GM19043 (cell line): ENCODE measurements around the gene IMP3.
"Not testable (repeated sequence)": the region's sequence is repeated elsewhere in the genome, so short reads cannot be mapped to it uniquely, and the experiment has no call there.

Experiments
- ATAC-seq: cut with Tn5 transposase; IDR thresholded peaks from one replicate; pipeline ENCODE4 v1.9.1; 2021; ENCODE audit warnings: low read depth; ENCODE audit not compliant: unreplicated experiment

The IMP3 gene

DNA sequence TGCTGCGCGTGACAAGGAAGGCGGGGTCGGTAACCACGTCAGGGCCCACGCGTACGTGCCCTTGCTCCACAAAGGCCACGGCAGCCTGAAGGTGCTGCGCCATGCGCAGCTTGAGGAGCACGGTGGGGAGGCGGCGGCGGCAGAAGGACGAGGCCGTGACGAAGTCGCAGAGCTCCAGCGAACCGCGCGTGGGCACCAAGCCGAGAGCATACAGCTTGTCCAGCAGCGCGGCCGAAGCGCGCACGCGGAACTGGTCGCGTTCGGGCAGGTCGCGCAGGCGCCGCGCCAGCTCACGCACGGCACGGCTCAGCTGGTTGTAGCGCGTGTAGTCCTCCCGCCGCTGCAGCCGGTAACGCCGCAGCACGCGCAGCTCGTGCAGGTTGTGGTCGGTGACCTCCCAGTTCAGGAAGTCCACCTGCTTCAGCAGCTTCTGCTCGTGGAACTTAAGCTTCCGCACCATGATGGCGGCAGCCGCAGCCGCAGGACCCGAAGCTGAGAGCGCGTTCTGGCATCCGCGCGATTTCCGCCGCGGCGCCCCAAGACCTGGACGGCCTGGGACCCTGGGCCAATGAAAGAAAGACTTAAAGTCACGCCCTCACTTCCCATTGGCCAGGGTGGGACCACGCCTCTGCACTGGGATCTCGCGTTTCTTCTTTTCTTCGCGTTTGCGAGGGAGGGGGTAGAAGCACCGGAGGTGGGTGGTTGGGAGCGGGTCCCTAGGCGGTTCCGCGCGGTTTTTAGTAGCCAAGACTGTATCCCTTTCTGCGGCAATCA is at the start of gene IMP3:
Gene IMP3, minus strand, starts transcription at position 516 of the 774 bp plus-strand sequence. Its CDS starts 56 bp downstream, at position 460.
- peak; percentile 93 for ATAC-seq

- ATAC-seq: not testable (repeated sequence)
Measured at GRCh38 chr15:75689429-75689828, 49.4 kb upstream of the IMP3 start.

DNA sequence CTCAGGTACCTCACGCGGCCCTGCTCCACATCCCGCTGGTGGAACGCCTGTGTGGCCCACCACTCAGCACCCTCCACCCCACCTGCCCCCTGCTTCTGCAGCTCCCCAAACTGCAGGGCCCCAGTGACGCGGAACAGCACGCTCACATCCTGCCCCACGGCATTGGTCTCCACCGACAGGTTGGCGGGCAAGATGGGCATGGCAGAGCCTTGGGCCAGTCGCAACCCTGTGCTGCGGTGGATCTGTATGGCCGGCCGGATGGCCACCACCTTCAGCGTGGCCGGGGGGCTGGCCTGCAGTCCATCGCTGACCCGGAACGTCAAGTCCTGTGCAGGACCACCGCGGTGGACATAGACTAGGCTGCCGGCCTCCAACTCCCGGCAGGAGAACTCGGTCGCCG is 48.8 kb upstream of the IMP3 start:
- no peak for ATAC-seq

- ATAC-seq: no peak
Measured at GRCh38 chr15:75688278-75688557, 48.2 kb upstream of the IMP3 start.

GRCh38 chr15:75687486-75688277 is 47.7 kb upstream of the IMP3 start:
- ATAC-seq: no peak

GRCh38 chr15:75686212-75686642 is 46.2 kb upstream of the IMP3 start:
- not testable (repeated sequence) for ATAC-seq

- ATAC-seq: no peak
Measured at GRCh38 chr15:75685195-75685594, 45.2 kb upstream of the IMP3 start.

- no peak for ATAC-seq
Measured at GRCh38 chr15:75684648-75685047, 44.6 kb upstream of the IMP3 start.

DNA sequence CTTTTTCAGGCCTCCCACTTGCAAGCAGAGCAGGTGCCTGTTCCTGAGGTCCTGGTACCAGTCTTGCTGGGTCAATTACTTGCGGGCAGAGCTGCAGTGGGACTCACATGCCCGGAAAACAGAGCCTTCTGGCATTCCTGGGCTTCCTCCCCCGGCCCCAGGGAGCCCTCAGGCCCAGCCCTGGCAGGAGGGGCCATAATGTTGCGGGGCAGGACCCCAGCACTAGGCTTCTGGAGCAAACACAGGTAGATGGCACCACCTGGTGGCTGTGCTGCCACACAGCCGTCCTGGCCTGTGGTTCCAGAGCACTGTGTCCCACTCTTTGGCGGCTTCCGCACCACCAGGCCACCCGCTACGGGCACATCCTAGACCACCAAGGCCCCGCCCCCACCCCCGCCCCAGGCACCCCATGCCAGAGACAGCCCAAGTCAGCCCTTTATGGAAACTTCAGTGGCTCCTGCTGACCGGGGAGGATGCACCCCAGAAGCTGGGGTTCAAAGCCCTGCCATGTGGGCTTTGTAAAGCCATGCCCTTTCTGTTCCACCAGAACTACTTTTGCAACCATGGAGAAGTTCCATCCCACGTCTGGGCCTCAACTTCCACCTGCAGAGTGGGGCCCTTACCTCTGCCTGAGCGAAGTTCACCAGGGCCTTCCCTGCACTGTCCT is 43.8 kb upstream of the IMP3 start:
- ATAC-seq: not testable (repeated sequence)

DNA sequence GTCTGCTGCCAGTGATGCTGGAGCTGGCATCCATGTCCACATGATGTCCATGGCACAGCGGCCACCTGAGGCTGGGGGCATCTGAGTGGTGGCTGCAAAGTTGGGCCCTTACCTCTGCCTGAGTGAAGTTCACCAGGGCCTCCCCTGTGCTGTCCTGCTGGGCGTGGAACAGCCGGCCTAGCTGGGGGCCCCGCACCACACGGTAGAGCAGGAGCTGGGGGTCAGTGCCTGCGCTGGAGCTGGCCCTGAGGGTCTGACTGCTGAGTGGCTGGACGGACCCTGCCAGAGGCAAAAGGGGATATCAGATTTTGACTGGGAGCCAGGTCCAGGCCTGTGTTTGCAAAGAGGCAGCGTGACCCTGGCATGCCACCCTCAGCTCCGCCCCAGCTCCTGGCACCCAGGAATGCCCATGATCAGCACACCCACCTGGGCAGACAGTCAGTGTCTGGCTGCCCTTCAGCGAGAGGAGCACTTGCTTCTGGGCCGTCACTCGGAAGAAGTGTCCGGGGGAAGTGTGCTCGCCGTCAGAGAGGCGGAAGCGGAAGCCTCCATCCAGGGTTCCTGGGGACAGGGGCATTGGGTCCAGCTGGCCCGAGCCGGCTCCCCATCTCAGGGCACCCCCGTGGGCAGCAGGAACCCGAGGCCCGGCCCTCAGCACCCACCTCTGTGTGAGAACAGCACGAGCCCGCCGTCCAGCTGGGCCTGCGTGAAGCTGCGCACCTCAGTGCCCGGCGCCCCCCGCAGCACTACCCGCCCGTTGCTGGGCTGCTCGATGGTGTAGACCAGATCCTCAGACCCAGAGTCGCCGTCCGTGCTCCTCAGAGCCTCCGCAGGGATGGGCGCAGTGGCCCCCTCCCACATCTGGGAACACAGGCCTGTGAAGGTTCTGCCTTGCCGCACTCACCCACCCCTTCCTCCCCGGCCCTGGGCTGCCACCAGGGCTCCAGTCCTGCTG is 42.4 kb upstream of the IMP3 start:
- no peak for ATAC-seq

GRCh38 chr15:75680007-75680789 is 40.2 kb upstream of the IMP3 start:
- no peak for ATAC-seq

DNA sequence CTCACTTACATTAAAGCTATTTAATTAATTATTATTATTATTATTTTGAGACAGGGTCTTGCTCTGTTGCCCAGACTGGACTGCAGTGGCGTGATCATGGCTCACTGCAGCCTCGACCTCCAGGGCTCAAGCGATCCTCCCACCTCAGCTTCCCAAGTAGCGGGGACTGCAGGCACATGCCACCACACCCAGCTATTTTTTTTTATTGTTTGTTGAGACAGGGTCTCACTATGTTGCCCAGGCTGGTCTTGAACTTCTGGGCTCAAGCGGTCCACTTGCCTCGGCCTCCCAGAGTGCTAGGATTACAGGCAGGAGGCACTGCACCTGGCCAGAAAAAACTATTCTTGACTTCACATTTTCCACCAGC is 38.3 kb upstream of the IMP3 start:
- not testable (repeated sequence) for ATAC-seq

DNA sequence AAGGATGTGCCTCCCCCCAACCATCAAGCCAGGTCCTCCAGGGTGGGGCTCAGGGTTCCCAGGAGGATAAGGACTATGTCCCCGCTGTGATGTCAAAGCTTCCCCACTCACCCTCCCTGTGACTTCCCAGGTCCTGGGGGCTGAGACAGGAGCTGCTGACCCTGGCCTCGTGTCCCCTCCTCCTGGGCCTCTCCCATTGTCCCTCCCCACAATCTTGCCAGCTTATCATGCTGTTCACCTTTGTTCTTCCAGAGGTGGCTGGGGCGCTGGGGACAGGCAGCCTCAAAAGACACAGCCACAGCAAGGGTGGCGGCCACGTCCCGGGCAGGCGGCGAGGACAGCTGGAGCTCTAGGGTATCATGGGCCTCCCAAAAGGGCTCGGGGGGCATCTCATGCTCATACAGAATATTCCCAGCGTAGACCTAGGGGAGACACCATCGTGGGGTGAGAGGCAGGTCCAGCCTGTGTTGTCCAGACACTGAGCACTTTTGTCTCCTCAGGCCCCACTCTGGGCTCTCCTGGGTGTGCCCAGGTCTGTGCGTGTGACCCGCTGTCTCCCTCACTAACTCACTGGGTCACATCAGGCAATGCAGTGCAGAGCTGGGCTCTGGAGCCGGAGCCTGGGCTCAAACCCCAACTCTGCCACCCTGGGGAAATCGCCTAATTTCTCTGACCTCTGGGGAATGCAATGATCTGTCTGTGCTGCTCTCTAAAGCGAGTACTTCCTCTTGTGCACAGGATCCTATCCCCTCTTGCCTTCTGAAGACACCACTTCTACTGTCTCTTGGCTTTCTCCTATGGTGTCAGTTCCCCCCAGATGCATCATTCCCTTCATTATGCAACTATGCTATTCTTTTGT is 37.7 kb upstream of the IMP3 start:
- no peak for ATAC-seq

GRCh38 chr15:75676688-75677464 is 36.9 kb upstream of the IMP3 start:
- no peak for ATAC-seq

- no peak for ATAC-seq
Measured at GRCh38 chr15:75675579-75676404, 35.8 kb upstream of the IMP3 start.

GRCh38 chr15:75674366-75674765 is 34.3 kb upstream of the IMP3 start:
- no peak for ATAC-seq
